ENCODE measurements around the gene EDN3.

DNA sequence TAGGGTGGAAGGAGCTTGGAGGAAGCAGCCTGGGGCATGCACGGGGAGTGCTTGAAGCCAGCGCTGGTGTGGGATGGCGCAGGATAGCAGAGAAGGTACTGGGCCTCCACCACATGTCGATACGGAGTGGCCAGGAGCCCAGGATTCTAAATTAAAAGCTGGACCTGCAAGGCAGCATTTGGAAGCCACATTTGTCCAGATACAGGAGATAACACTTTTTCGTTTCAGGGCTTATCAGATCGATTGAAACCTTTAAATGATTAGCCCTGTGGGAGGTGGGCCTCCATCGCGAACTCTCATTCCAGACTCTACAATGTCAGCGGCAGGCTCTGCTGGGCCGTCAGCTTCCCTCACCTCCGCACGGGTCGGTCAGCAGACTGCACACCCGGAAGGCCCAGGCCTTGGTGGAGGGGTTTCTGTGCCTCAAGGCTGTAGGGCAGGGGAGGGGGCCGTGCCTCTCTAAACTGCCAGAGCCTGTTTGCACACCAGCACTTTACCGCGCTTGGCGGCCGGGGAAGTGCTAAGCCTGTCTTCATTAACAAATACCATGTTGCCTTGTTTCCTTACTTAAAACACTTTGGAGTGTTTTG is 17.9 kb downstream of the EDN3 start:
- TF ChIP-seq, protein P1, sequence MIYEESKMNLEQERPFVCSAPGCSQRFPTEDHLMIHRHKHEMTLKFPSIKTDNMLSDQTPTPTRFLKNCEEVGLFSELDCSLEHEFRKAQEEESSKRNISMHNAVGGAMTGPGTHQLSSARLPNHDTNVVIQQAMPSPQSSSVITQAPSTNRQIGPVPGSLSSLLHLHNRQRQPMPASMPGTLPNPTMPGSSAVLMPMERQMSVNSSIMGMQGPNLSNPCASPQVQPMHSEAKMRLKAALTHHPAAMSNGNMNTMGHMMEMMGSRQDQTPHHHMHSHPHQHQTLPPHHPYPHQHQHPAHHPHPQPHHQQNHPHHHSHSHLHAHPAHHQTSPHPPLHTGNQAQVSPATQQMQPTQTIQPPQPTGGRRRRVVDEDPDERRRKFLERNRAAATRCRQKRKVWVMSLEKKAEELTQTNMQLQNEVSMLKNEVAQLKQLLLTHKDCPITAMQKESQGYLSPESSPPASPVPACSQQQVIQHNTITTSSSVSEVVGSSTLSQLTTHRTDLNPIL (CRISPR knock-in tag; IDR thresholded peaks at IDR 0.05; ENCODE audit: low read depth): no peak
- TF ChIP-seq, protein P2, sequence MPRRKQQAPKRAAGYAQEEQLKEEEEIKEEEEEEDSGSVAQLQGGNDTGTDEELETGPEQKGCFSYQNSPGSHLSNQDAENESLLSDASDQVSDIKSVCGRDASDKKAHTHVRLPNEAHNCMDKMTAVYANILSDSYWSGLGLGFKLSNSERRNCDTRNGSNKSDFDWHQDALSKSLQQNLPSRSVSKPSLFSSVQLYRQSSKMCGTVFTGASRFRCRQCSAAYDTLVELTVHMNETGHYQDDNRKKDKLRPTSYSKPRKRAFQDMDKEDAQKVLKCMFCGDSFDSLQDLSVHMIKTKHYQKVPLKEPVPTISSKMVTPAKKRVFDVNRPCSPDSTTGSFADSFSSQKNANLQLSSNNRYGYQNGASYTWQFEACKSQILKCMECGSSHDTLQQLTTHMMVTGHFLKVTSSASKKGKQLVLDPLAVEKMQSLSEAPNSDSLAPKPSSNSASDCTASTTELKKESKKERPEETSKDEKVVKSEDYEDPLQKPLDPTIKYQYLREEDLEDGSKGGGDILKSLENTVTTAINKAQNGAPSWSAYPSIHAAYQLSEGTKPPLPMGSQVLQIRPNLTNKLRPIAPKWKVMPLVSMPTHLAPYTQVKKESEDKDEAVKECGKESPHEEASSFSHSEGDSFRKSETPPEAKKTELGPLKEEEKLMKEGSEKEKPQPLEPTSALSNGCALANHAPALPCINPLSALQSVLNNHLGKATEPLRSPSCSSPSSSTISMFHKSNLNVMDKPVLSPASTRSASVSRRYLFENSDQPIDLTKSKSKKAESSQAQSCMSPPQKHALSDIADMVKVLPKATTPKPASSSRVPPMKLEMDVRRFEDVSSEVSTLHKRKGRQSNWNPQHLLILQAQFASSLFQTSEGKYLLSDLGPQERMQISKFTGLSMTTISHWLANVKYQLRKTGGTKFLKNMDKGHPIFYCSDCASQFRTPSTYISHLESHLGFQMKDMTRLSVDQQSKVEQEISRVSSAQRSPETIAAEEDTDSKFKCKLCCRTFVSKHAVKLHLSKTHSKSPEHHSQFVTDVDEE (CRISPR knock-in tag; IDR thresholded peaks at IDR 0.05): no peak
- TF ChIP-seq ZNF70 (CRISPR knock-in tag; IDR thresholded peaks at IDR 0.05) (no peak), TCF4 (CRISPR knock-in tag; IDR thresholded peaks at IDR 0.05; ENCODE audit: borderline replicate concordance) (no peak), ZFP3 (CRISPR knock-in tag; IDR thresholded peaks at IDR 0.05) (no peak), RARB (CRISPR knock-in tag; IDR thresholded peaks at IDR 0.05) (no peak), ZFP30 (CRISPR knock-in tag; IDR thresholded peaks at IDR 0.05) (no peak), ARNTL (CRISPR knock-in tag; IDR thresholded peaks at IDR 0.05; ENCODE audit: borderline replicate concordance, low read depth) (no peak), ZNF565 (CRISPR knock-in tag; conservative IDR thresholded peaks at IDR 0.05; ENCODE audit: low read depth) (no peak), GLIS3 (CRISPR knock-in tag; IDR thresholded peaks at IDR 0.05) (no peak)
- TF ChIP-seq, protein P3, sequence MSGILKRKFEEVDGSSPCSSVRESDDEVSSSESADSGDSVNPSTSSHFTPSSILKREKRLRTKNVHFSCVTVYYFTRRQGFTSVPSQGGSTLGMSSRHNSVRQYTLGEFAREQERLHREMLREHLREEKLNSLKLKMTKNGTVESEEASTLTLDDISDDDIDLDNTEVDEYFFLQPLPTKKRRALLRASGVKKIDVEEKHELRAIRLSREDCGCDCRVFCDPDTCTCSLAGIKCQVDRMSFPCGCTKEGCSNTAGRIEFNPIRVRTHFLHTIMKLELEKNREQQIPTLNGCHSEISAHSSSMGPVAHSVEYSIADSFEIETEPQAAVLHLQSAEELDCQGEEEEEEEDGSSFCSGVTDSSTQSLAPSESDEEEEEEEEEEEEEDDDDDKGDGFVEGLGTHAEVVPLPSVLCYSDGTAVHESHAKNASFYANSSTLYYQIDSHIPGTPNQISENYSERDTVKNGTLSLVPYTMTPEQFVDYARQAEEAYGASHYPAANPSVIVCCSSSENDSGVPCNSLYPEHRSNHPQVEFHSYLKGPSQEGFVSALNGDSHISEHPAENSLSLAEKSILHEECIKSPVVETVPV (CRISPR knock-in tag; IDR thresholded peaks at IDR 0.05): no peak
- TF ChIP-seq, protein P4, sequence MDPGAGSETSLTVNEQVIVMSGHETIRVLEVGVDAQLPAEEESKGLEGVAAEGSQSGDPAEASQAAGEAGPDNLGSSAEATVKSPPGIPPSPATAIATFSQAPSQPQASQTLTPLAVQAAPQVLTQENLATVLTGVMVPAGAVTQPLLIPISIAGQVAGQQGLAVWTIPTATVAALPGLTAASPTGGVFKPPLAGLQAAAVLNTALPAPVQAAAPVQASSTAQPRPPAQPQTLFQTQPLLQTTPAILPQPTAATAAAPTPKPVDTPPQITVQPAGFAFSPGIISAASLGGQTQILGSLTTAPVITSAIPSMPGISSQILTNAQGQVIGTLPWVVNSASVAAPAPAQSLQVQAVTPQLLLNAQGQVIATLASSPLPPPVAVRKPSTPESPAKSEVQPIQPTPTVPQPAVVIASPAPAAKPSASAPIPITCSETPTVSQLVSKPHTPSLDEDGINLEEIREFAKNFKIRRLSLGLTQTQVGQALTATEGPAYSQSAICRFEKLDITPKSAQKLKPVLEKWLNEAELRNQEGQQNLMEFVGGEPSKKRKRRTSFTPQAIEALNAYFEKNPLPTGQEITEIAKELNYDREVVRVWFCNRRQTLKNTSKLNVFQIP (CRISPR knock-in tag; IDR thresholded peaks at IDR 0.05; ENCODE audit: borderline replicate concordance, low read depth): no peak

All from SK-N-SH treated with all-trans-retinoic acid at 6 μM for 48 hours (cell line).